Tibial nerve (tissue), 4 donors: ENCODE results near the gene FER.

Source experiments
- CTCF ChIP-seq, 5 experiments: fragments of 200-600 bp in 3 of 5; fragments of 450-650 bp in 2 of 5; sonication (generic) in 3 of 5; IDR thresholded peaks; one replicate each; pipeline ENCODE4 v1.5.1; 2016 to 2019; ENCODE audit warnings: antibody characterized with exemption in 5 of 5, mild to moderate bottlenecking in 3 of 5, moderate library complexity in 2 of 5
- EP300 ChIP-seq, 2 donors: sonication (generic); formaldehyde crosslinking; IDR thresholded peaks; one replicate each; pipeline ENCODE4 v1.6.1; 2017; ENCODE audit warnings: antibody characterized with exemption in 2 of 2, mild to moderate bottlenecking in 1 of 2
- POLR2A ChIP-seq, 2 donors: fragments of 450-650 bp; IDR thresholded peaks; one replicate each; pipeline ENCODE4 v1.6.1; 2017; ENCODE audit warnings: antibody characterized with exemption in 2 of 2, mild to moderate bottlenecking in 2 of 2, moderate library complexity in 2 of 2

- TF ChIP-seq CTCF (IDR thresholded peaks at IDR 0.05): no peak
- TF ChIP-seq POLR2A (IDR thresholded peaks at IDR 0.05): no peak
- TF ChIP-seq EP300 (IDR thresholded peaks at IDR 0.05): no peak
Measured at GRCh38 chr5:109060378-109061025, 312.8 kb downstream of the FER start.
